ENCODE data around the gene AK8. TPM values are rescaled to one million over a fixed set of nuclear protein-coding genes. Genes with fewer than 3 reads are reported as not detected.

AK8 gene
- polyA plus RNA-seq, 1 of the 3 experiments (the other 2 are of a cell fraction): 0.77 TPM

GRCh38 chr9:132756214-132756845 is 121.8 kb downstream of the AK8 start:
- 70% methylated on average over 18 of the region's 18 CpGs for WGBS (ENCODE audit: low lambda C conversion rate)

DNA sequence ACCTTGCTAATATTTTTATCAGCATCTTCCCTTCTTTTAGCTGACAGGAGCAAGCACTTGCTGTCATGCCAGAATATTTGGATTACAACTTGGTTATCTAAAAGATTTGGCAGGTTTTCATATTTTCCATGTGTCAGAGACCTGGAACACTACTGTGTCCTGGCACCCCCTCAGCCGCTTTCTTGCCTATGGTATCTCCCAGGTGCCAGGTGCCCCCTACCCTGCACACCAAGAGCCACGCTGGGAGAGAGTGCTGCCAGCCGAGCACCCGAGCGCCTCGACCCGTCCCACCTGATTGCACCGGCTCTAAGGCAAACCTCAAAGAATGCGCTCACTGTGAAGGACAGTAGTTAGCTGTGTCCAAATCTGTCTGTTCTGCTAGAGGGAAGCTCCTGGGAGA is 123.0 kb downstream of the AK8 start:
- WGBS (ENCODE audit: low lambda C conversion rate): 78% methylated on average over 8 of the region's 9 CpGs
- Histone ChIP-seq H3K27ac (ENCODE audit: low read depth in 2 of 2, low read length in 1 of 2) (no peak overlapping the region), H3K4me1 (ENCODE audit: control insufficient read depth in 1 of 2, insufficient read depth in 2 of 2, low read depth in 1 of 2, low read length in 1 of 2) (peaks cover 0 to 10% of the 10 kb centered on the region in 2 experiments; a peak in 1 of 4 replicates), H3K4me3 (ENCODE audit: low read depth in 2 of 2, low read length in 1 of 2) (no peak overlapping the region), H3K9me3 (no peaks in the 10 kb centered on the region), H3K9ac (no peak overlapping the region), H4K20me1 (ENCODE audit: insufficient read depth) (no peaks in the 10 kb centered on the region), H3K4me2 (no peak overlapping the region), H3K79me2 (ENCODE audit: insufficient read depth) (no peaks in the 10 kb centered on the region), H3K27me3 (ENCODE audit: insufficient read depth) (no peaks in the 10 kb centered on the region; the same call in 1 of the 2 replicates), H3K9me2 (no peaks in the 10 kb centered on the region), H3K36me3 (replicated peaks in 1 of 2; ENCODE audit: control insufficient read depth in 1 of 2, insufficient read depth in 2 of 2, low read length in 1 of 2) (no peaks in the 10 kb centered on the region), H2AFZ (ENCODE audit: low read depth) (no peak overlapping the region), H3F3A (replicated peaks; ENCODE audit: insufficient read depth) (no peaks in the 10 kb centered on the region)
- ChIA-PET POLR2A (no interaction called here), CTCF (no interaction called here)
- TF ChIP-seq ELF1 (IDR thresholded peaks at IDR 0.05) (no peak), EZH2phosphoT487 (IDR thresholded peaks at IDR 0.05; ENCODE audit: borderline replicate concordance, low read depth) (no peak), RAD21 (IDR thresholded peaks at IDR 0.05; ENCODE audit: low read length) (no peak), RXRA (IDR thresholded peaks at IDR 0.05; ENCODE audit: borderline replicate concordance, low read depth) (no peak), FOXM1 (IDR thresholded peaks at IDR 0.05; ENCODE audit: low read depth) (no peak), SIN3A (IDR thresholded peaks at IDR 0.05; ENCODE audit: borderline replicate concordance, low read depth, low read length) (no peak), FOXJ3 (CRISPR knock-in tag; IDR thresholded peaks at IDR 0.05) (no peak), MEF2A (IDR thresholded peaks at IDR 0.05; ENCODE audit: borderline replicate concordance, low read depth) (no peak), NRF1 (IDR thresholded peaks at IDR 0.05; ENCODE audit: low read depth, low read length) (no peak)
- TF ChIP-seq, protein P1, sequence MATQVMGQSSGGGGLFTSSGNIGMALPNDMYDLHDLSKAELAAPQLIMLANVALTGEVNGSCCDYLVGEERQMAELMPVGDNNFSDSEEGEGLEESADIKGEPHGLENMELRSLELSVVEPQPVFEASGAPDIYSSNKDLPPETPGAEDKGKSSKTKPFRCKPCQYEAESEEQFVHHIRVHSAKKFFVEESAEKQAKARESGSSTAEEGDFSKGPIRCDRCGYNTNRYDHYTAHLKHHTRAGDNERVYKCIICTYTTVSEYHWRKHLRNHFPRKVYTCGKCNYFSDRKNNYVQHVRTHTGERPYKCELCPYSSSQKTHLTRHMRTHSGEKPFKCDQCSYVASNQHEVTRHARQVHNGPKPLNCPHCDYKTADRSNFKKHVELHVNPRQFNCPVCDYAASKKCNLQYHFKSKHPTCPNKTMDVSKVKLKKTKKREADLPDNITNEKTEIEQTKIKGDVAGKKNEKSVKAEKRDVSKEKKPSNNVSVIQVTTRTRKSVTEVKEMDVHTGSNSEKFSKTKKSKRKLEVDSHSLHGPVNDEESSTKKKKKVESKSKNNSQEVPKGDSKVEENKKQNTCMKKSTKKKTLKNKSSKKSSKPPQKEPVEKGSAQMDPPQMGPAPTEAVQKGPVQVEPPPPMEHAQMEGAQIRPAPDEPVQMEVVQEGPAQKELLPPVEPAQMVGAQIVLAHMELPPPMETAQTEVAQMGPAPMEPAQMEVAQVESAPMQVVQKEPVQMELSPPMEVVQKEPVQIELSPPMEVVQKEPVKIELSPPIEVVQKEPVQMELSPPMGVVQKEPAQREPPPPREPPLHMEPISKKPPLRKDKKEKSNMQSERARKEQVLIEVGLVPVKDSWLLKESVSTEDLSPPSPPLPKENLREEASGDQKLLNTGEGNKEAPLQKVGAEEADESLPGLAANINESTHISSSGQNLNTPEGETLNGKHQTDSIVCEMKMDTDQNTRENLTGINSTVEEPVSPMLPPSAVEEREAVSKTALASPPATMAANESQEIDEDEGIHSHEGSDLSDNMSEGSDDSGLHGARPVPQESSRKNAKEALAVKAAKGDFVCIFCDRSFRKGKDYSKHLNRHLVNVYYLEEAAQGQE (IDR thresholded peaks at IDR 0.05; ENCODE audit: low read depth, low read length): no peak
- TF ChIP-seq, protein P2, sequence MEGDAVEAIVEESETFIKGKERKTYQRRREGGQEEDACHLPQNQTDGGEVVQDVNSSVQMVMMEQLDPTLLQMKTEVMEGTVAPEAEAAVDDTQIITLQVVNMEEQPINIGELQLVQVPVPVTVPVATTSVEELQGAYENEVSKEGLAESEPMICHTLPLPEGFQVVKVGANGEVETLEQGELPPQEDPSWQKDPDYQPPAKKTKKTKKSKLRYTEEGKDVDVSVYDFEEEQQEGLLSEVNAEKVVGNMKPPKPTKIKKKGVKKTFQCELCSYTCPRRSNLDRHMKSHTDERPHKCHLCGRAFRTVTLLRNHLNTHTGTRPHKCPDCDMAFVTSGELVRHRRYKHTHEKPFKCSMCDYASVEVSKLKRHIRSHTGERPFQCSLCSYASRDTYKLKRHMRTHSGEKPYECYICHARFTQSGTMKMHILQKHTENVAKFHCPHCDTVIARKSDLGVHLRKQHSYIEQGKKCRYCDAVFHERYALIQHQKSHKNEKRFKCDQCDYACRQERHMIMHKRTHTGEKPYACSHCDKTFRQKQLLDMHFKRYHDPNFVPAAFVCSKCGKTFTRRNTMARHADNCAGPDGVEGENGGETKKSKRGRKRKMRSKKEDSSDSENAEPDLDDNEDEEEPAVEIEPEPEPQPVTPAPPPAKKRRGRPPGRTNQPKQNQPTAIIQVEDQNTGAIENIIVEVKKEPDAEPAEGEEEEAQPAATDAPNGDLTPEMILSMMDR (IDR thresholded peaks at IDR 0.05): no peak
- TF ChIP-seq, protein P3, sequence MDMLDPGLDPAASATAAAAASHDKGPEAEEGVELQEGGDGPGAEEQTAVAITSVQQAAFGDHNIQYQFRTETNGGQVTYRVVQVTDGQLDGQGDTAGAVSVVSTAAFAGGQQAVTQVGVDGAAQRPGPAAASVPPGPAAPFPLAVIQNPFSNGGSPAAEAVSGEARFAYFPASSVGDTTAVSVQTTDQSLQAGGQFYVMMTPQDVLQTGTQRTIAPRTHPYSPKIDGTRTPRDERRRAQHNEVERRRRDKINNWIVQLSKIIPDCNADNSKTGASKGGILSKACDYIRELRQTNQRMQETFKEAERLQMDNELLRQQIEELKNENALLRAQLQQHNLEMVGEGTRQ (IDR thresholded peaks at IDR 0.05; ENCODE audit: borderline replicate concordance, low read depth, low read length): no peak
- TF ChIP-seq, protein P4, sequence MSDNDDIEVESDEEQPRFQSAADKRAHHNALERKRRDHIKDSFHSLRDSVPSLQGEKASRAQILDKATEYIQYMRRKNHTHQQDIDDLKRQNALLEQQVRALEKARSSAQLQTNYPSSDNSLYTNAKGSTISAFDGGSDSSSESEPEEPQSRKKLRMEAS (IDR thresholded peaks at IDR 0.05; ENCODE audit: low read depth): no peak
- peak; percentile 11 for DNase-seq

More at GRCh38 chr9:132756214-132756845, 121.8 kb downstream of the AK8 start:
- H3F3A ChIP-seq (replicated peaks; ENCODE audit: insufficient read depth): no peaks in the 10 kb centered on the region
- TF ChIP-seq CHD2 (IDR thresholded peaks at IDR 0.05; ENCODE audit: low read length, partially characterized antibody) (no peak), POLR2AphosphoS5 (IDR thresholded peaks at IDR 0.05; ENCODE audit: low read depth, low read length) (no peak), FOXM1 (IDR thresholded peaks at IDR 0.05; ENCODE audit: low read depth) (no peak), FOXJ3 (CRISPR knock-in tag; IDR thresholded peaks at IDR 0.05) (no peak), EP300 (IDR thresholded peaks at IDR 0.05; ENCODE audit: borderline replicate concordance in 1 of 2, low read depth in 1 of 2, low read length in 1 of 2) (no peak)
- H3K27me3 ChIP-seq (ENCODE audit: insufficient read depth): no peaks in the 10 kb centered on the region; the same call in 1 of the 2 replicates
- H4K20me1 ChIP-seq (ENCODE audit: insufficient read depth): no peaks in the 10 kb centered on the region
- no peaks in the 10 kb centered on the region for H3K79me2 ChIP-seq (ENCODE audit: insufficient read depth)
- CTCF ChIA-PET: interaction anchor here (1.3 kb wide), 1 partner anchor 43 kb away, joined by 3 read pairs; no protein-coding TSS in a partner anchor
- H3K27ac ChIP-seq (ENCODE audit: low read depth in 2 of 2, low read length in 1 of 2): no peak overlapping the region
- H3K4me1 ChIP-seq (ENCODE audit: control insufficient read depth in 1 of 2, insufficient read depth in 2 of 2, low read depth in 1 of 2, low read length in 1 of 2): peaks cover 0 to 10% of the 10 kb centered on the region in 2 experiments; a peak in 1 of 4 replicates
- H3K9me2 ChIP-seq: no peaks in the 10 kb centered on the region
- H2AFZ ChIP-seq (ENCODE audit: low read depth): no peak overlapping the region
- H3K4me3 ChIP-seq (ENCODE audit: low read depth in 2 of 2, low read length in 1 of 2): no peak overlapping the region
- DNase-seq: no peak
- H3K4me2 ChIP-seq: no peak overlapping the region
- no peak overlapping the region for H3K9ac ChIP-seq
- no peaks in the 10 kb centered on the region for H3K36me3 ChIP-seq (replicated peaks in 1 of 2; ENCODE audit: control insufficient read depth in 1 of 2, insufficient read depth in 2 of 2, low read length in 1 of 2)
- POLR2A ChIA-PET: no interaction called here
- H3K9me3 ChIP-seq: no peaks in the 10 kb centered on the region
